DMS114 treated with DMSO at 0.1 percent for 48 hours (cell line): ENCODE measurements around the gene KRTAP12-4.
"Not testable (repeated sequence)": the region's sequence is repeated elsewhere in the genome, so short reads cannot be mapped to it uniquely, and the experiment has no call there.

ENCODE experiments used
- DNase-seq: peaks from one replicate; lab custom pipeline; 2025; ENCODE audit not compliant: unreplicated experiment; lab: John Stamatoyannopoulos, UW

The KRTAP12-4 gene

DNA sequence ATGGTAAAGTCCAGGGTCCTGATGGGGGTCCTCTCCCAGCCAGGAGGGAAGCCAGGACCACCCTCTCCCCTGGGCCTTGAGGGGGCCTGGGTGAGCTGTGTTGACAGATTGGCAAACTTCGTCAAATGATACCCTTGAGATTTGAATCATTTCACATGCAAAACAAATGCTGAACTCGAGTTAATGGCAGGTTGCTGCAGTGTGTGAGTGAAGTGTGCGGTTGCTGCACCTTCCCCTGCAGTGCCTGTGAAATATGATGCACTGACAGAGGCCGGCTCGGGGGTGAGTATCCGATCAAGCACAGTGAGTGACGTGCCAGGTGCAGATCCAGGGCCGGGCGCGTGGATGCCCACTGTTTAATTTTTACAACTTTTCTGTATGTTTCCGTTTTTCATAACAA, 33.2 kb upstream of the KRTAP12-4 start:
- no peak for DNase-seq

DNA sequence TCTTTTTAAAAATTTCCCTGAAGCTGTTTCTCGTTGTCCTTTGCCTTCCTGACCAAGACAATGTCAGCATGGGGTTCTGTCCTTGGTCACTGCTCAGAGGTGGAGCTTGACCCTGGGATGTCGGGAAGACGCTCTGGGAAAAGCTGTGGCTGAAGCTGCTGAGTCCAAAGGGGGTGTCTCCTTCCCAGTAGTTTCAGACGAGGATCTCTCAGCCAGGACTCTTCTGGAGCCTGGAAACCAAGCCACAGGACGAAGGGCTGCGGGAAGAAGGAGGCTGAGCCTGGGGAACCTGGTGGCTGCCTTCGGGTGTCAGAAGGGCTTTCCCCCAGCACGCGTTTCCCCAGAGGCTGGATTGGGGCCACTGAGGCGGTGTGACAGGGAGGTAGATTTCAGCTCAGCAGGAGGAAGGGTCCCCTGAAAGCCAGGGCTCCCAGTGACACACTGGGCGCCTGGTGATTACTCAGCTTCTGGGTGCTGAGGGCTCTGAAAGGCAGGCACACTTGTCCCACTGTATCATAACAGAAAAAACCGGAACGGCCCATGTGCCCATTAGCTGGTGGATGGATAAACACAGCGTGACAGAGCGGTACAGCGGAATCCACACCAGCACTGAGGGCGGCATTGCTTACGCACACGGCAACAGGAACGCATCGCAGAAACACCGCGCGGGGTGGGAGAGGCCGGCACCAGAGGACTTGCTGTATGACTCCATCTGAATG, 32.5 kb upstream of the KRTAP12-4 start:
- no peak for DNase-seq

DNA sequence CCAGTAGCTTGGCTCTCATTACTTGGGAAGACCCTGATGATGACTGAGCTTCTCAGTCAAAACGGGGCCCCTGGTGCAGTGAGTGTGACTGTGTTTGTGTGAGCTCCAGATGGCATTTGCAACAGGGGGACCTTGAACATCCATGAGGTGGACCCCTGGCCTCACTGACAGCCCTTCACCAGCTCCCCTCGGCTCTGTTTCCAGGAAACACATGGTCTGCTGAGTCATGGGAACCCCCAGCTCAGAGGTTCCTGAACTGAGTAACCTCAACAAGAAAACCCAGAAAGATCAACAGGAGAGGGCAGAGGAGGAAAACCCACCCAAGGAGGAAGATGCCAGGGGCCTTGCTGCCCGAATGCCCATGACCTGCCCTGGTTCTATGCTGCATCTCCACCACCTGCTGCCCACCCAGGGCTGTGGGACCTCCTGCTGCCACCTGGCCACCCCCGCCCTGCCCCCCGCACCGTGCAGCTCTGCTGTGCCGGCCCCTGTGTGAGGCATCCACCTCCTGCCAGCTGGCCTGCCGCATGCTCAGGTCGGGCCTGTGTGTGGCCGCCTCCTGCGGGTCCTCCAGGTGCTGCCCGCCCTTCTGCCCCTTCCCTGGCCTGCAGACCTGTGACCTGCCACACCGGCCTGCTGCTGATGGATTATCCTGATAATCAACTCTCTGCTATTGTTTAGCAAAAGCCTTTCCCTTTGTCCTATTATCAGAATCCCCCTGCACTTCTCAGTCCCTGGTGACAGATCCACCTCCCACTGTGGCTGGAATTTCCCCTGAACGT, 31.7 kb upstream of the KRTAP12-4 start:
- no peak for DNase-seq

DNA sequence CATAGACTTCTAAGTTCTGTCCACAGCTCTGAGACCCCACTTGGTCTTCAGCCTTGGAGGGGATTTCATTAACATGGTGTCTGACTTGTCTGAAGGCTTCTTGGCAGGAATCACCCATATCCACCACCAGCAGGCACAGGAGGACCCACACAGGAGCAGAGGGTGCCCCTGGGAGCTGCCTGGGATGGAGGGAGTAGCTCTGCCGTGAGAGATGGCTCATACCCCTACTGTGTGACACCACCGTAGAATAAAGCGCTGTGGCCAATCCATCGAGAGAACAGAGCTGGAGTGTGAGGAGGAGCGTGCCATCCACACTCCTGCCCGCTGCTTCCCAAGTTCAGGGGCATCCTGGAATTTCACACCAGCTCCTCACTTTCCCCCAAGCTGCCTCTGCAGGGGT, 30.6 kb upstream of the KRTAP12-4 start:
- not testable (repeated sequence) for DNase-seq

DNA sequence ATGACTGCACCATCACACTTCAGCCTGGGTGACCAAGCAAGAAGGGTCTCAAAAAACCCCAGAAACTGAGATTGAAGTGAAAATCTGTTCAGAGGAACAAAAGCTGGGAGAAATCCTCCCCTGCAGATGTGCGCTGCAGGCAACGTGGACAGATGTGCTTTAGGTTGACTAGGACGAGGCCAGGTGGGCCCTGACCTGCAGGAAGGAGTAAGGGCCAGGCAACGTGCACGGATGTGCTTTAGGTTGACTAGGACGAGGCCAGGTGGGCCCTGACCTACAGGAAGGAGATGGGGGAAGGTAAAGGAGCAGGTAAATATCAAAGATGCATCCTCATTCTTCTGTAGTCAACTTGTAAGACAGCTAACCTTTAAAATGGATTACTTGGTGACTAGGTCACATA, 30.0 kb upstream of the KRTAP12-4 start:
- DNase-seq: no peak

DNA sequence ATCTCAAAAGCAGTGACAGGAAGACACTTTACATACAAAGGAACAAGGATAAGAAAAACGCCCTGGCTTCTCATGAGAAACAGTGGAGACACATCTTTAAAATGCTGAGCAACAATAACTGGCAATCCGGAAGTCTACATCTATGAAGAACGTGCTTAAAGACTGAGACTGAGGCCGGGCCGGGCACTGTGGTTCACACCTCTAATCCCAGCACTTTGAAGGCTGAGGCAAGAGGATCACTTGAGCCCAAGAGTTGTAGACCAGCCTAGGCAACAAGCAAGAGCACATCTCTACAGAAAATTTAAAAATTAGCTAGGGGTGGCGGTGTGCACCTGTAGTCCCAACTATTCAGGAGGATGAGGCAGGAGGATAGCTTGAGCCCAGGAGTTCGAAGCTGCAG, 29.6 kb upstream of the KRTAP12-4 start:
- DNase-seq: no peak

DNA sequence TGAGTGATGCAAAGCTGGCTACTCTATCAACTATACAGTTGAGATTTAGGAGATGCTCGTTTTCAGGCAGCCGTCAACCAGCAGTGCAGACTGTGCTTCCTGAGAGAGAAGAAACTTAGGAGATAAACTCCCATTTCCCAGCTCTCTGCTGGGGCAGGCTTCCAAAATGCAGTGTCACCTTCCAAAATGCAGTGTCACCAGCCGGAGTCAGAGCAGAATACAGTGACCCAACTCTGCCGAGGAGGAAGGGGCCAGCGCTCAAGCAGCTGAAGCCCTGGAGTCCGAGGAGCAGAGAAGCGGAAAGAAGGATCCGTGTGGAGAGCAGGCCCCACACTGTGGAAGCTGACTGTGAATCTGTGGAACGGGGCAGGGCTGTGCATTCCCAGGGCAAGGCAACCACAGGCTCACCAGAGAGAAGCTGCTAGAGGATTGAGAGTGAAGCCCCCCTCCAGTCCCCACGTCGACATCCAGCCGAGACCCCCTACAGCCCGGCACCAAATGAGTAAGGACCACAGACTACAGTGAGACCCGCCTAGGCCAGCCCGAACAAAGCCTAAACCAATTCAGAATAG, 28.2 kb upstream of the KRTAP12-4 start:
- no peak for DNase-seq

DNA sequence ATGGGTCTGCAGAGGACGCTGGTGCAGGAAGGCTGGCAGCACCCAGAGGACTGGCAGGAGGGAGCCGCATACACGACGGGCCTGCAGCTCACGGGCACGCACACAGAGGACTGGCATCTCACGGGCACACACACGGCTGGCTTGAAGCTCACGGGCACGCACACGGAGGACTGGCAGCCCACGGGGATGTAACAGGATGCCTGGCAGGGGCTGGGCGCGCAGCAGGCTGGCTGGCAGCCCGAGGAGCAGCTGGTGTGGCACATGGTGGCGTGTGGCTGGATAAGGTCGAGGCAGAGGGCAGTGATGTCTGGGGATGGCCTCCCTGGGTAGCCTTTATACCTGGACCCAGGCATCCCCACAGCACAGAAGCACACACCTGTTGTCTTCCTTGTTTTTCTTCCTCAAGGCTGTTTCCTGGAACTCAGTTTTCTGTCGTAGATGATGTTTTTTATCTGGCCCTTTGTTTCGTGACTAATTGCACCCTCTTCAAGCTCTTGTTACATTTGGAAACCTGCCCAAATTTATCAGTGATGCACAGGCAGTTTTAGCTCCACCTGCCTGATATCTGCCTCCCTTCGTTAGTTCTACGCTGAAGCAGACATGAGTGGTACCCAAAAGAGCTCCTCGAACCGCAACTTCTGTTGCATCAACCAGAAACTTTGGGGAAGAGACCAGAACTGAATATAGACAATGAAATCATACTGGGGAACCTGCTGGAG, 27.6 kb upstream of the KRTAP12-4 start, which contains the start of gene KRTAP12-1:
TSS of gene KRTAP12-1 (minus strand) at position 303 of the 719 bp plus-strand sequence. CDS start at position 263, 40 bp downstream.
- DNase-seq: no peak

DNA sequence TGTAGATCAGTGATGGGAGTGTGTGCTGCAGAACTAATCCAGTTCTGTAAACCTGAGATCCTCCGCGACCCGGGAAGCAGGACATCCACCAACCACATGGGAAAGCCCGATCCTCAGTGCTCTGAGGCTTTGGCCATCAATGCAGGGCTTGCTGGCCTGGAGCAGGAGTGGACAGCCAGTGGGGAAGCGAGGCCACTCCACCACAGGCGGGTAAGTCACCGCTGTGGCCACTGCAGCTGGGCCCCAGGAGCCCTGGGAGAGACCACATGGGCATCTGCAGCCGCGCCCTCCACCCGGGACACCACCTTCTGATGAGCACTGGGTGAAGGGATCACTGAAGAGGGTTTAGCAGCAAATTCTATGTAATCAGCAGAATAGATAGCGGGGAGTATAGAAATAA, 26.7 kb upstream of the KRTAP12-4 start:
- no peak for DNase-seq

DNA sequence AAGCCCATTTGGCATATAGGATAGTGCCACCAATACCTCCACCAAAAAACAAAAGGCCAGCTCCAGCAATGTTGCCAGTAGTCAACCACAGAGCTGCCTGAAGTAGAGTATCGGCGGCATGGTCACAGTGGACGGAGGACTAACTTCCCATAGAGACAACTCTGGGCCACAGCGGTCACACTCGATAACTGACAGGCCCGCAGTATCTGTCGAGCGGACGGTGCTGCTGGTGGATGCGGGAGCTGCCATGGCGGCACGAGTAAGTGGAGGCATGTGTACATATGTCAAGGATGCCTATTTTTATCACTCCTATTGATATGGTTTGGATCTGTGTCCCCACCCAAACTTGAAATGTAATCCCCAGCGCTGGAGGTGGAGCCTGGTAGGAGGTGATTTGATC, 23.4 kb upstream of the KRTAP12-4 start:
- DNase-seq: no peak

DNA sequence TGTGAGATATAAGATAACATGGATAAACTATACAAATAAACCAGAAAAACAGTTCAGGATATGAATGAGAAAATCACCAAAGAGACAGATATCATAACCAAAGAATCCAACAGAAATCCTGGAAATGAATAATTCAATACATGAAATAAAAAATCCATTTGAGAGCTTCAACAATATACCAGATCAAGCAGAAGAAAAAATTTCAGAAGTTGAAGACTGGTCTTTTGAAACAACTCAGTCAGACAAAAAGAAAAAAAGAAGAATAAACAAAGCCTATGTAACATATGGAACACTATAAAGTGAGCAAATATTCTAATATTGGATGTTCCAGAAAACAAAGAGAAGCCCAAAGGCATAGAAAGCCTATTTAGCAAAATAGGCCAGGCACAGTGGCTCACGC, 17.5 kb upstream of the KRTAP12-4 start:
- DNase-seq: no peak

DNA sequence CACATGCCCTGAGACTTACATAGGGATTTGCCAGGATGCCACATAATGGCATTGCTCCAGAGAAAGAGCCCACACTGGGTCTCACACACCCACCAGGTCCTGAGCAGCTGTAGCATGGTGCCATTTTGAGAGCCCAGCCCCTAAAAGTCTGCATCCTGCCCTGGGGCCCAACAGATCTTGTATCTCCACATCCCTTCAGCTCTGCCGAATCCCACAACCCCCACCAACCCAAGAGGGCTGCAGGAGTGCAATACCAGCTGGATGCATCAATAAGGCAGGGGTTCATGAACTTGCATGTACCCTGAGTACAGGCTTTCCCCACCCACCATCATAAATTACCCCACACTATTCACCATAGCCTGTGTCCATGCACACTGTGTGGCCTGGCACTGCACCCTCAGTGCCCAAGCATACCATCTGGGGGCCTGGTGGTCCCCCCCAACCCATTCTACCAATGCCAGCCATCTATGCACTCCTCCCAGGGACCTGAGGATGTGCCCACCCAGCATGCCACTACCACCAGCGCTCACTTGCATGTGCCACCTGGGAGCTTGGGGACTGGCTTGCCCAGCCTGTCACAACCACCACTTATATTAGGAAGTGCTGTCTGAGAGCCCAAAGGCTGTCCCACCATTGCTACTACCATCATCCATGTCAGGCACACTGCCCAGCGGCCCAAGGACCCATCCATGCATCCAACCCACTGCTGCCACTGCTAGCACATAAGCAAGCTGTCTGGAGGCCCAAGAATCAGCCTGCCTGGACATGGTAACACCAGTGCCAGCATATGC, 16.4 kb upstream of the KRTAP12-4 start:
- DNase-seq: no peak

DNA sequence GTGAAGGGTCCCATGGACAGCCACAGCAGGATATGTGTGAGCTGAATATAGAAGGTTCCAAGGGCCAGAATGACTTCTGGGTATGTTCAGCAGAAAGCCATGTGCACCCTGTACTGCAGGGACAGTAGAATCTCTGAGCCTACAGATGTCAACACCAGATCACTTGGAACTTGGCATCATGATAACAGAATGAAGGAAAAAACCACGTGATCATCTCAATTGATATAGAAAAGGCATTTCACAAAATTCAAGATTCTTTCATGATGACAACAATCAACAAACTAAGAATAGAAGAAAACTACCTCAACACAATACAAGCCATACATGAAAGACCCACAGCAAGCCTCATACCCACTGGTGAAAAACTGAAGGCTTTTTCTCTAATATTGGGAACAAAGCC, 13.2 kb upstream of the KRTAP12-4 start:
- DNase-seq: no peak

DNA sequence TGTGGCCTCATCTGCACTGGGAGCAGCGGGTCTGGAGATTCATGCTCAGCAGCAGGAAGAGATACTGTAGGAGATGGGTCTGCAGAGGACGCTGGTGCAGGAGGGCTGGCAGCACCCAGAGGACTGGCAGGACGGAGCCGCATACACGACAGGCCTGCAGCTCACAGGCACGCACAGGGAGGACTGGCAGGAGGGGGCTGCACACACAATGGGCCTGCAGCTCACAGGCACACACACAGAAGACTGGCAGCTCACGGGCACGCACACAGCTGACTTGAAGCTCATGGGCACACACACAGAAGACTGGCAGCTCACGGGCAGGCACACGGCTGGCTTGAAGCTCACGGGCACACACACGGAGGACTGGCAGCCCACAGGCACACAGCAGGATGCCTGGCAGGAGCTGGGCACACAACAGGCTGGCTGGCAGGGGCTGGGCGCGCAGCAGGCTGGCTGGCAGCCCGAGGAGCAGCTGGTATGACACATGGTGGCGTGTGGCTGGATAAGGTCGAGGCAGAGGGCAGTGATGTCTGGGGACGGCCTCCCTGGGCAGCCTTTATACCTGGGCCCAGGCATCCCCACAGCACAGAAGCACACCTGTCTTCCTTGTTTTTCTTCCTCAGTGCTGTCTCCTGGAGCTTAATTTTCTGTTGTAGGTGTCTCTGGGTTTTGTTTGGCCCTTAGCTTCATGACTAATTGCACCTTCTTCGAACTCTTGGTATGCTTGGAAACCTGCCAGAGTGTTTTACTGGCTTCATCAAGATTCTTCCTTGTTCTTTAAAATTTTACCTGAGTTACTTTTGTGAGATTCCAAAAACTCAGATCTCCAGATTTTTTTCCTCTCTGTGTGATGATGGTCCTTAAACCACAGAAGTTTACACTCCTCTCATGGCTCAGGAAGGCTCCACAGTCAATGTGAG, 12.2 kb upstream of the KRTAP12-4 start, which contains the start of gene KRTAP12-2:
TSS of gene KRTAP12-2 (minus strand) at position 527 of the 920 bp plus-strand sequence. CDS start at position 486, 41 bp downstream.
- no peak for DNase-seq

DNA sequence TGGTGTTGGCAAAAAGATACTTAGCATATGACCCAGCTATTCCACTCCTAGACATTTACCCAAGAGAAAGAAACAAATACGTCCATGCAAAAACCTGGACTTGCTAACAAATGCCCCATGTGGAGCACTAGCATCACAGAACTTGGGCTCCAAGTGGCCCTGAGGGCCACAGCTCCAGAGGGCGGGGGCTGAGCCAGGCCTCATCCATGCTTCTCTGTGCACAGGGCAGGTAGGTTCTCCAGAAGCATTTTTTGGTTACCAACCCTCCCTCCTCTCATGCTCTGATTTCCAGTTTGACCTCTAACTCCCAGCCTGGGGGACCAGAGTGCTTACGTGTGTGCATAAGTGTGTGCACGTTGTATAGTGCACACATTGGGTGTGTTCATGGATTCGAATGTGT, 10.2 kb upstream of the KRTAP12-4 start:
- no peak for DNase-seq

DNA sequence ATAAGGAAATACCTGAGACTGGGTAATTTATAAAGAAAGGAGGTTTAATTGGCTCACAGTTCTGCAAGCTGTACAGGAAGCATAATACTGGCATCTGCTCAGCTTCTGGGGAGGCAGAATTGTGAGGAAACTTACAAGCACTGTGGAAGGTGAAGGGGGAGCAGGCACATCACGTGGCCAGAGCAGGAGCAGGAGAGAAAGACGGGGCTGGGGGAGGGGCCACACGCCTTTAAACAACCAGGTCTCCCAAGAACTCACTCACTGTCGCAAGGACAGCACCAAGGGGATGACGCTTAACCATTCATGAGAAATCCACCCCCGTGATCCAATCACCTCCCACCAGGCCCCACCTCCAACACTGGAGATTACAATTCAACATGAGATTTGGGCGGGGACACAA, 7.1 kb upstream of the KRTAP12-4 start:
- DNase-seq: not testable (repeated sequence)

DNA sequence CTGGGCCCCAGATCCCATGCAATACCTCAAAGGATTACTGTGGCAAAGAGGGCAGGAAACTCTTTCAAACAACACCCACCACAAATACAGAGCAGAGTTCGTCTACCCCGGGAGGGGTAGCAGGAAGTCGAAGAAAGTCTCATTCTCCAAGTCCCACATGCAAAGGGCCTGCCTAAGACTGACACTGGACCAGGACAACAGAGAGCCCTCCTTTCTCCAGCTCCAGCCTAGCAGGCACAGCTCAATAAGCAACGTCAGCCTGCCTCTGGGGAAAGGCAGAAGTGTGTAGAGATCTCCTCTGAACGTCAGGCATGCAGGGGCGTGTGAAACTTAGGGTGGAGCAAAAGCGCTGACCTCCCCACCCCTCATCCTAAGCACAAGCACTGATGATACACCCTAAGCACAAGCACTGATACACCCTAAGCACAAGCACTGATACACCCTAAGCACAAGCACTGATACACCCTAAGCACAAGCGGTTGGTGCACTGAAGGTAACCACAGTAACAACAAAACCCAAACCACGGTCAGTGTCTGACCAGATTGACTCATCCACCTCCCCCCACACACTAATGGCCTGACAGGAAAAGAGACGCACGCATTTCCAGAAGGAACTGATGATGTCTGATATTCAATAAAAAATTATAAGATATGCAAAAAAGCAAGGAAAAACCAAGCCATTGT, 4.6 kb upstream of the KRTAP12-4 start:
- DNase-seq: no peak

DNA sequence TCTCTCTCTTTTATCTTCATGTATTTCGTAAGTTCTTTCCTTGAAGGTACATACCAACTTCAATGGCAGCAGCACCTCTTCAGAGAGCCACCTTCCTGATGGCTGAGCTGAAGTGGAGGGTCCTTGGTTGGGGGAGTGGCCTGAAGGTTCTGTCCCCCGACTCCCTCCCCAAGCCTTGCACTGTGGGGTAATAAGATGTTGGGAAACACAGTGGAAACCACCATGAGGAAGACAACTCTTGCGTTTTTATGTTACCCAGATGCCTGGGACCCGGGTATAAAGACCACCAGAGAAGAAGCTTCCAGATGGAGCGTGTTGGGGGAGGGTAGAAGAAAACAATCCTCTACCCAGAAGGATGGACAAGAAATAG, 4.1 kb upstream of the KRTAP12-4 start:
- DNase-seq: no peak
